Measurements from ENCODE around the gene PVR. TPM values are rescaled to one million over a fixed set of nuclear protein-coding genes. Genes with fewer than 3 reads are reported as not detected.

PVR gene
- total RNA-seq, 1 donor from 2014 or later, result 33.5 TPM

- H3K4me1 ChIP-seq, result peaks cover 33% of the 10 kb centered on the region
- DNase-seq, result no peak
- H3K9me3 ChIP-seq (replicated peaks), result peaks cover 5% of the 10 kb centered on the region
- peak overlapping the region; percentile 70 for H3K27ac ChIP-seq (replicated peaks)
- no peaks in the 10 kb centered on the region for H3K27me3 ChIP-seq (ENCODE audit: low read depth)
- TF ChIP-seq CTCF (IDR thresholded peaks at IDR 0.05; ENCODE audit: borderline replicate concordance), result no peak
- no peak overlapping the region for H3K4me3 ChIP-seq
- H3K36me3 ChIP-seq, result no peaks in the 10 kb centered on the region
- intact Hi-C loops (cut with micrococcal nuclease), result no loop called here
Observed at GRCh38 chr19:44634785-44635184, 8.9 kb upstream of the PVR start.

- H3K27ac ChIP-seq (replicated peaks), result no peak overlapping the region
- intact Hi-C loops (cut with micrococcal nuclease), result no loop called here
- TF ChIP-seq CTCF (IDR thresholded peaks at IDR 0.05; ENCODE audit: borderline replicate concordance), result no peak
- DNase-seq, result no peak
- no peak overlapping the region for H3K4me3 ChIP-seq
- no peaks in the 10 kb centered on the region for H3K27me3 ChIP-seq (ENCODE audit: low read depth)
- H3K4me1 ChIP-seq, result peaks cover 44% of the 10 kb centered on the region
- no peaks in the 10 kb centered on the region for H3K36me3 ChIP-seq
- H3K9me3 ChIP-seq (replicated peaks), result peaks cover 5% of the 10 kb centered on the region
Observed at GRCh38 chr19:44635581-44636438, 7.9 kb upstream of the PVR start.

- no peaks in the 10 kb centered on the region for H3K36me3 ChIP-seq
- H3K4me3 ChIP-seq, result no peak overlapping the region
- H3K27ac ChIP-seq (replicated peaks), result no peak overlapping the region
- intact Hi-C loops (cut with micrococcal nuclease), result no loop called here
- DNase-seq, result no peak
- H3K27me3 ChIP-seq (ENCODE audit: low read depth), result no peaks in the 10 kb centered on the region
- peaks cover 45% of the 10 kb centered on the region for H3K4me1 ChIP-seq
- peaks cover 5% of the 10 kb centered on the region for H3K9me3 ChIP-seq (replicated peaks)
- TF ChIP-seq CTCF (IDR thresholded peaks at IDR 0.05; ENCODE audit: borderline replicate concordance), result no peak
Observed at GRCh38 chr19:44636439-44637389, 7.0 kb upstream of the PVR start.

DNA sequence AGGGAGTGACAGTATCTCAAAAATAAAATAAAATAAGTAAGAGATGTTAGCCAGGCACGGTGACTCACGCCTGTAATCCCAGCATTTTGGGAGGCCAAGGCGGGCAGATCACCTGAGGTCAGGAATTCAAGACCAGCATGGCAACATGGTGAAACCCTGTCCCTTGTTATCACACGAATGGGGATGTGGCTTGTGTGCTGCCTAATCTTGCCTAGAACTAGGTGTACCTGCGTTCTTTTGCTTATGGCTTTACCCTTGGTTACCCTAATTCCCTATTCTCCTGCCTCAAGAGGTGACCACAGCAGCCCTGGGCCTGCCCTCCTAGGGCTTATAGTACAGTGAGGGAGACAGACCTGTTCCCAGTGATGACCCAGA, 6.3 kb upstream of the PVR start:
- Histone ChIP-seq H3K36me3 (no peaks in the 10 kb centered on the region), H3K4me3 (no peak overlapping the region), H3K27me3 (ENCODE audit: low read depth) (no peaks in the 10 kb centered on the region), H3K4me1 (peaks cover 45% of the 10 kb centered on the region), H3K27ac (replicated peaks) (no peak overlapping the region), H3K9me3 (replicated peaks) (peaks cover 5% of the 10 kb centered on the region)
- intact Hi-C loops (cut with micrococcal nuclease), result no loop called here
- no peak for DNase-seq
- no peak for TF ChIP-seq CTCF (IDR thresholded peaks at IDR 0.05; ENCODE audit: borderline replicate concordance)

DNA sequence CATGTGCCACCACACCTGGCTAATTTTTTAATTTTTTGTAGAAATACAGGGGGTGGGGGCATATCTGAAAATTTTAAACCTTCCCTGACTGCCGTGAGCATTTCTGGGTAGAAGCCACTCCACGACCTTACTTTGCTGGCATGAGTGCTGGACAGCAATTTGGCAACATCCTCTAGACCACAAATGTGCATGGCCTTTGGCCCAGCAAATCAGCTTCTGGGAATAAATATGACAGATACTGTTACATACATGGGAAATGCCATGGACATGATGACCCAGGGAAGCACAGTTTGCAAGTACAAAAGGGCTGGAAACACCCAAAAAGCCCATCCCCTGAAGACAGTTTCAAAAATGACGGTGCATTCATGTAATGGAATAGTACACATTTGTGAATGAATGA, 3.2 kb upstream of the PVR start:
- no peaks in the 10 kb centered on the region for H3K36me3 ChIP-seq
- no peak overlapping the region for H3K27ac ChIP-seq (replicated peaks)
- TF ChIP-seq CTCF (IDR thresholded peaks at IDR 0.05; ENCODE audit: borderline replicate concordance), result no peak
- intact Hi-C loops (cut with micrococcal nuclease), result no loop called here
- H3K27me3 ChIP-seq (ENCODE audit: low read depth), result no peaks in the 10 kb centered on the region
- H3K4me3 ChIP-seq, result no peak overlapping the region
- no peak for DNase-seq
- peaks cover 39% of the 10 kb centered on the region for H3K4me1 ChIP-seq
- no peaks in the 10 kb centered on the region for H3K9me3 ChIP-seq (replicated peaks)

All from left ventricle myocardium inferior (tissue), 1 donor.